ENCODE measurements around the gene R3HDM1. TPM values are rescaled to one million over a fixed set of nuclear protein-coding genes. Genes with fewer than 3 reads are reported as not detected.

Gene R3HDM1
- total and polyA plus RNA-seq, 2 donors (not counting 1 experiment from before 2014, with no cell fraction given): 23.7 to 57.8 TPM

GRCh38 chr2:135689679-135690078 lies 158.4 kb downstream of the R3HDM1 start:
- H3K4me1 Mint-ChIP-seq: no peaks in the 10 kb centered on the region
- Histone ChIP-seq H3K4me1 (ENCODE audit: control insufficient read depth in 2 of 2, insufficient read depth in 2 of 2, low read length in 2 of 2) (no peaks in the 10 kb centered on the region), H3K4me3 (ENCODE audit: control extremely low read depth in 1 of 5, extremely low read depth in 1 of 5, insufficient read depth in 1 of 5, low read depth in 2 of 5, low read length in 4 of 5) (no peak overlapping the region), H3K9me3 (ENCODE audit: control extremely low read depth in 1 of 3, control insufficient read depth in 2 of 3, insufficient read depth in 1 of 3, low read length in 2 of 3) (no peaks in the 10 kb centered on the region), H3K27ac (ENCODE audit: low read length in 2 of 2) (no peak overlapping the region), H3K9ac (ENCODE audit: low read length) (no peak overlapping the region), H2AFZ (ENCODE audit: insufficient read depth, low read depth, low read length, poor library complexity, severe bottlenecking) (no peak overlapping the region), H4K20me1 (ENCODE audit: control insufficient read depth, insufficient read depth, low read length, poor library complexity, severe bottlenecking) (no peaks in the 10 kb centered on the region), H3K36me3 (replicated peaks in 1 of 2; ENCODE audit: control extremely low read depth in 1 of 2, control insufficient read depth in 1 of 2, extremely low read depth in 1 of 2, insufficient read depth in 2 of 2, low read length in 1 of 2) (peaks cover 5 to 9% of the 10 kb centered on the region in 2 experiments), H3K79me2 (ENCODE audit: control insufficient read depth, insufficient read depth, low read length) (no peaks in the 10 kb centered on the region), H3K4me2 (replicated peaks; ENCODE audit: low read depth, low read length, poor library complexity, severe bottlenecking) (no peak overlapping the region), H3K27me3 (replicated peaks in 1 of 4; ENCODE audit: control extremely low read depth in 1 of 4, control insufficient read depth in 3 of 4, insufficient read depth in 4 of 4, low read length in 3 of 4) (no peaks in the 10 kb centered on the region)
- H3K27me3 Mint-ChIP-seq: no peaks in the 10 kb centered on the region
- no peak for TF ChIP-seq EZH2 (IDR thresholded peaks at IDR 0.05; ENCODE audit: borderline replicate concordance, insufficient read depth, low read depth, low read length, poor library complexity, severe bottlenecking)
- no peak for TF ChIP-seq CTCF (IDR thresholded peaks at IDR 0.05)
- no peak overlapping the region for H3K27ac Mint-ChIP-seq
- ChIA-PET CTCF (no interaction called here), POLR2A (interaction anchor here (0.6 kb wide), 1 partner anchor 20 kb away, joined by 3 read pairs; no protein-coding TSS in a partner anchor)
- DNase-seq (no peak), ATAC-seq (ENCODE audit: low read depth) (no peak)
- no peaks in the 10 kb centered on the region for H3K9me3 Mint-ChIP-seq (ENCODE audit: insufficient read depth)
- intact Hi-C loops (cut with micrococcal nuclease): no loop called here
- no peak overlapping the region for H3K4me3 Mint-ChIP-seq
- no CpG with 5 or more reads among the region's 3 CpGs for WGBS (ENCODE audit: insufficient coverage)

- no peak for DNase-seq
- no peaks in the 10 kb centered on the region for H3K79me2 ChIP-seq (ENCODE audit: control insufficient read depth, insufficient read depth, low read length)
- no peaks in the 10 kb centered on the region for H3K27me3 ChIP-seq (replicated peaks in 1 of 4; ENCODE audit: control extremely low read depth in 1 of 4, control insufficient read depth in 3 of 4, insufficient read depth in 4 of 4, low read length in 3 of 4)
- no peak overlapping the region for H3K27ac ChIP-seq (ENCODE audit: low read length in 2 of 2)
- H3K9ac ChIP-seq (ENCODE audit: low read length): no peak overlapping the region
- intact Hi-C loops (cut with micrococcal nuclease): no loop called here
- H3K4me1 ChIP-seq (ENCODE audit: control insufficient read depth in 2 of 2, insufficient read depth in 2 of 2, low read length in 2 of 2): no peaks in the 10 kb centered on the region
- H3K4me3 ChIP-seq (ENCODE audit: control extremely low read depth in 1 of 5, extremely low read depth in 1 of 5, insufficient read depth in 1 of 5, low read depth in 2 of 5, low read length in 4 of 5): no peak overlapping the region
- WGBS (ENCODE audit: insufficient coverage): no CpG with 5 or more reads among the region's 2 CpGs
- POLR2A ChIA-PET: no interaction called here
- H3K36me3 ChIP-seq (replicated peaks in 1 of 2; ENCODE audit: control extremely low read depth in 1 of 2, control insufficient read depth in 1 of 2, extremely low read depth in 1 of 2, insufficient read depth in 2 of 2, low read length in 1 of 2): peaks cover 4% of the 10 kb centered on the region in 2 experiments
- Mint-ChIP-seq H3K27me3 (no peaks in the 10 kb centered on the region), H3K4me3 (no peak overlapping the region), H3K4me1 (no peaks in the 10 kb centered on the region), H3K9me3 (ENCODE audit: insufficient read depth) (no peaks in the 10 kb centered on the region), H3K27ac (no peak overlapping the region)
- CTCF ChIA-PET: interaction anchor here (2.0 kb wide), 1 partner anchor 15 kb away, joined by 6 read pairs; no protein-coding TSS in a partner anchor
- no peak overlapping the region for H3K4me2 ChIP-seq (replicated peaks; ENCODE audit: low read depth, low read length, poor library complexity, severe bottlenecking)
- no peak for ATAC-seq (ENCODE audit: low read depth)
- TF ChIP-seq CTCF (IDR thresholded peaks at IDR 0.05) (no peak), EZH2 (IDR thresholded peaks at IDR 0.05; ENCODE audit: borderline replicate concordance, insufficient read depth, low read depth, low read length, poor library complexity, severe bottlenecking) (no peak)
- H3K9me3 ChIP-seq (ENCODE audit: control extremely low read depth in 1 of 3, control insufficient read depth in 2 of 3, insufficient read depth in 1 of 3, low read length in 2 of 3): no peaks in the 10 kb centered on the region
- no peak overlapping the region for H2AFZ ChIP-seq (ENCODE audit: insufficient read depth, low read depth, low read length, poor library complexity, severe bottlenecking)
- no peaks in the 10 kb centered on the region for H4K20me1 ChIP-seq (ENCODE audit: control insufficient read depth, insufficient read depth, low read length, poor library complexity, severe bottlenecking)
Measured at GRCh38 chr2:135694711-135695110, 163.4 kb downstream of the R3HDM1 start.

Measured in B cell (primary cell).